GM18498 (cell line): ENCODE measurements around the gene ACER1.
"Not testable (repeated sequence)": the region's sequence is repeated elsewhere in the genome, so short reads cannot be mapped to it uniquely, and the experiment has no call there.

Source experiments
- ATAC-seq: cut with Tn5 transposase; IDR thresholded peaks from one replicate; pipeline ENCODE4 v1.9.1; 2021; ENCODE audit warnings: mild to moderate bottlenecking, moderate library complexity; ENCODE audit not compliant: unreplicated experiment

The ACER1 gene, protein sequence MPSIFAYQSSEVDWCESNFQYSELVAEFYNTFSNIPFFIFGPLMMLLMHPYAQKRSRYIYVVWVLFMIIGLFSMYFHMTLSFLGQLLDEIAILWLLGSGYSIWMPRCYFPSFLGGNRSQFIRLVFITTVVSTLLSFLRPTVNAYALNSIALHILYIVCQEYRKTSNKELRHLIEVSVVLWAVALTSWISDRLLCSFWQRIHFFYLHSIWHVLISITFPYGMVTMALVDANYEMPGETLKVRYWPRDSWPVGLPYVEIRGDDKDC

DNA sequence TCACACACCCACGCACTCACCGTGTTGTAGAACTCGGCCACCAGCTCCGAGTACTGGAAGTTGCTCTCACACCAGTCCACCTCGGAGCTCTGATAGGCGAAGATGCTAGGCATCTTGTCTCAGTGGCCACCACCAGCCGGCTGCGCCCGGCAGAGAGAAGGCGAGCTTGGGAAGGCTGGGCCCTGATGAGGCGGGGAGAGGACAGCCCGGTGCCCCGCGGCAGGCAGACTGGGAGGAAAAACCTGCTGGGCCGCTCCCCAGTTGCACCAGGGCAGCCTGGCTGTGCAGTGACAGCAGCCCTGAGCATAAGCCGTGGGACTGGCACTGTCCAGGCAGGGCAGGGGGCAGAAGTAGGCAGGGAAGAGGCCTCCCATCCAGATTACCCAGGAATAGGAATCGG lies at the start of gene ACER1:
TSS of gene ACER1 (minus strand) at position 174 of the 400 bp plus-strand sequence. CDS start at position 113, 61 bp downstream.
- ATAC-seq, result no peak

DNA sequence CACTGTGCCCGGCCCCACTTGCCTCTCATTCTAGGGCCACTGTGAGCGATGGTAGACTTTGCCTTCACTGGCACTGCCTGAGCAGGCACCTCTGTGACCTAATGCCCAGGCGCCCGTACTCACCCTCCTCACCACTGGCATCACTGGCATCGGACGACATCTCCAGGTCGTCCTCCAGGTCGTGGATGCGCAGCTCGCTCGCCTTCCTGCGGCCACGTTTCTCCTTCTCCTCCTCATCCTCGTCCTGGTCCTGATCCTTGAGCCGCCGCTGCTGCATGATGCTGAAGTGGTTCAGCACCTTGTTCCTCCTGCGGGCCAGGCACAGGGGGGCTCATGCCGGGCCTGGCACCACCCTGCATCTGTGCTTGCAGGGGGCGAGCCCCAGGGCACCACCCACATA lies 49.8 kb upstream of the ACER1 start:
- ATAC-seq, result no peak

DNA sequence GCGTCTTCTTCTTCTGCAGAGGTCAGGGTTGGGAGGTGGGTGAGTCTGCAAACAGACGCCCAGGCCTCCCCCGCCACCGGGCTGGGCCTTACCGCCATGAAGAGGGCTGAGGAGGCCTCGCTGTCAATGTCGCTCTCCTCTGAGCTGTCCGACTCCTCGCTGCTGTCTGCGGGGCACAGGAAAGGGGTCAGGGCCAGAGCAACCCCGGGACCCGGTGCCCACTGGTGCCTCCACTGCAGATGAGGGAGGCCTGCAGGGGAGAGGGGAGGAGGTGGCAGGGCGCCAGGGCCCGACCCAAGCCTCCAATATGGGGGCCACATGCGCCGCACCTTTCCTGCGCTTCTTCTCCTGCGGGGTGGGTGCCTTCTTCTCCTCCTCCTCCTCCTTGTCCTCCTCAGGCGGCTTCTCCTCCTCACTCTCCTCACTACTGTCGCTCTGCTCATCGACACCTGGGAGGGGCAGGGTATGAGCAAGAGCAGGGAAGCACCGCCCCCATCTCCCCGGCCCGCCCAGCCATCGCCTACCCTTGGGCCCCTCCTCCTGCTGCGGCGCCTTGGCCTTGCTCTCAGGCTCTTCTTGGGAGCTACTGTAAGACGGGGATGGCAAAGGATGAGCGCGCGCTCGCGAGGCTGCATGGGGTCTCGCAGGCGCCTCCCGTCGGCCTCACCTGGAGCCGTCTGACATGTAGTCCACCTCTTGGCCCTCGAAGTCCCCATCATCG lies 47.8 kb upstream of the ACER1 start:
- ATAC-seq, result no peak

DNA sequence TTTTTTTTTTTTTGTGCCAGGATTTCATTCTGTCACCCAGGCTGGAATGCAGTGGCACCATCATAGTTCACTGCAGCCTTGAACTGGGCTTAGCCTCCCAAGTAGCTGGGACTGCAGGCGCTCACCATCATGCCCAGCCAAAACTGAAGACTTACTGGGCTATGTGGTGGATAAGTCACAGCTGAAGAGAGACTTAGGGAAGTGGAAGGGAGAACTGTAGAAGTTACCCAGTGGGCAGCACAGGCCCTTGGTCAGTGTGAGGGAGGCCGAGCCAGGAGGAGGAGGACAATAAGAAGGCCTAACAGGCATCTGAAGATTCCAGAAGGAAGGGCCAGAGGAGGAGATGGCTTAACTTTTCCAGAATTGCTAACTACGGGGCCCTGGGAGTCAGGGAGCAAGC lies 46.3 kb upstream of the ACER1 start:
- no peak for ATAC-seq

DNA sequence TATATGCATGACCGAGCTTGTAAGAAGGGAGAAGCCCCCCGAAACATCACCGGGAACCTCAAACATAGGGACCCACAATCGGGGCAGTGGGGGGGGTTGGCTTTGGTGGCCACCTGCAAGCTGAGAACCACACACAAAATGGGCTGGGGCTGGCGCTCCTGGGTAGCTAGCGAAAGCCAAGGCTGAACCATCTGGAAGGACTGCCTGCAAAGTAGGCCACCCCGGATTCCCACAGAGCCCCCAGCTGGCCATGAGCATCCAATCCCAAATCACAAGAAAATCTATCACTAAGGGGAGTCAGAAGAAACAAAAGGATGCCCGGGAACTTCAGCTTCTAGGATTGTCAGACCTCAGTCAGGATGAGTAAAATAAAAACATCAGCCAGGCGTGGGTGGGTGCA lies 45.1 kb upstream of the ACER1 start:
- no peak for ATAC-seq

DNA sequence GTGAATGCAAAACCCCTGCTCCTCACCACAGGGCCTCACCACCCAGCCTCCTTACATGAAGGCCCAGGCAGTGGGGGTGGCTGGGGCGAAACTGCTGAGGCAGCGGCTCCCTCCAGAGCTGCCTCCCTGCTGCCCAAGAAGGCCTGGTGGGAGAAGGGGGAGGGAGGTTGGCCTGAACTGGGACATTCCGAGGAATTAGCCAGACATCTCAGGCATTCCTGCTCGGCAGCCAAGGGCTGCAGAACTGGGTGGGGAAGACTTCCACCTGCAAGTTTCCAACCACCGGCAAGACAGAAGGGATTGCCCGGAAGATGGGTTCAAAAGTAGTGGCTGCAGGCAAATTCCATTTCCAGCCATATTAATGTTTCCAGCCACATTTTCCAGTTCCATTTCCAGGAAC lies 44.6 kb upstream of the ACER1 start:
- no peak for ATAC-seq

DNA sequence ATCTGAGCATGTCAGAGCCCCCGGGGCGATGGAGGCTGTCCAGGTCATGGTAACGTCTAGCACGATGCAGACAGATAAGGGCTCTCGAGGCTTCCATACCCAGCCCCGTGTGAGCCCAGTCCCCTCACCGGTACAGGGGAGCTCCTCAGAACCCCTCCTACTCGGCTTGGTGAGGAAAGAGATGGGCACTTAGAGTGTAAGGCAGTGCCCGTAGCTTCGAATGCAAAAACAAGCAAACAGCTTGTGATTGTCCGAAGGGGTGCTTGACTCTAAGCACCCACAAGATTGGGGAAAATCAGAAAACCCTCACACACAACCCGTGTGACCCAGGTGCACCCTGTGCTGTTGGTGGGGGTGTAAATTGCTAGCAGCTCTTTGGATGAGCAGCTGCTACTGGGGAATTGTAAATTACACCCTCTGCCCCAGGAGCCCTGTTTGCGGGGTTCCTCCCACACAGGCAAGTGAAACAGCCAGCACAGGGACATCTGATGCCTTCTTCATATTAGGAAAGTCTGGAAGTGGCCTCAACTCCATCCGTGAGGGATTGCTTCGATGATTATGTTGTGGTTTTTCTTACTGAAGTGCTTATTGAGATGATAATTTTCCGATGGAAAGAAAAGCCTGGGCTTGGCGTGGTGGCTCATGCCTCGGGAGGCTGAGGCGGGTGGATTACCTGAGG lies 43.2 kb upstream of the ACER1 start:
- ATAC-seq, result no peak

DNA sequence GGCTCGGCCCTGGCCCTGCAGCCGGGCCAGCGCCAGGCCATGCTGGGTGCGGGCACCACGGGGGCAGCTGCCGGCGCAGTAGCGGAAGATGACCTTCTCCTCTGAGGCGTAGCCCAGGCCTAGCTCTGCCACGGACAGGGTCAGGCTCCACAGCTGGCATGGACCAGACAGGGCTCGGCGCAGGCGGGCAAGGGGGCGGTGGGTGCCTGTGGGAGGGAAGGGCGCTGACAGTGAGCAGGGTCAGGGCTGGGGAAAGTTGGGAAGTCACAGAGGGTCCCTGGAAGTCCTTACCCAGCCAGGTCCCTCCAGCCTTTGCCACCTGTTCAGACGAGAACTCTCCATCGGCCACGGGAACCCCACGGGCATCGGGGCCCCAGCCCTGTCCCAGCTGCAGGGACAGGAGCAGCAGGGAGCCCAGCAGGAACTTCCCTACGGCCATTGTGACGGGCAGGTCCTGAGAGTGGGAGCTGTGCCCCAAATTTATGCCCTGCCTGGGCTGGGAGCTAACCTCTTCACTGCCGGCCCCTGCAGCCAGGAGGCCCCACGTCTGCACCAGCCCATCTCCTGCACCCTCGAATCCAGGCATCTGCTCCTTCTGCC lies 42.1 kb upstream of the ACER1 start, which contains the start of gene PSPN:
TSS of gene PSPN (minus strand) at position 523 of the 600 bp plus-strand sequence. CDS start at position 439, 84 bp downstream.
- no peak for ATAC-seq

DNA sequence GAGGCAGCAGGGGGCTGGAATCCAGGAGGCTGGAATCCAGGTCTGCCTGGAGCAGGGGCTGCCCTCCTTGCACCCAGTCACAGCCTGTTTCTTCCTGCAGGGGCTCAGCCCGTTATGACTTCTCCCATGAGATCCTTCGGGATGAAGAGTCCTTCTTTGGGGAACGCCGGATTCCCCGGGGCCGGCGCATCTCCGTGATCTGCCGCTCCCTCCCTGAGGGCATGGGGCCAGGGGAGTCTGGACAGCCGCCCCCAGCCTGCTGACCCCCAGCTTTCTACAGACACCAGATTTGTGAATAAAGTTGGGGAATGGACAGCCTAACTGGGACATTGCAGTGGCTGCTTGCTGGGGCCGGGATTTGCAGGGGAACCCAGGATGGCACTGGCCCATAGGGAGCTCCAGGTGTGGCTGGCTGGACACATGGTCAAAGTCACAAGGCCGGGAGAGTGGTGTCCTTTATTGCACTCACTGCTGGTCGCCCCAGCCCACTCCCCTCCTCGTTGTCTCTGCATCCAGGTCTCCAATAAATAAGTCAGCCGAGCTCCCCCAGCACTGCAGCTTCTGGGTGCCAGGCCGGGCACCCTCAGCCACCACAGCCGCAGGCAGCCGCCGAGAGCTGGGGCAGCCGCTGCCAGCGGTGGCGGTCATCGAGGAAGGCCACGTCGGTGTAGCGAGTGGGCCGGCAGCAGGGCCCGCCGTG lies 41.4 kb upstream of the ACER1 start:
- ATAC-seq, result no peak

DNA sequence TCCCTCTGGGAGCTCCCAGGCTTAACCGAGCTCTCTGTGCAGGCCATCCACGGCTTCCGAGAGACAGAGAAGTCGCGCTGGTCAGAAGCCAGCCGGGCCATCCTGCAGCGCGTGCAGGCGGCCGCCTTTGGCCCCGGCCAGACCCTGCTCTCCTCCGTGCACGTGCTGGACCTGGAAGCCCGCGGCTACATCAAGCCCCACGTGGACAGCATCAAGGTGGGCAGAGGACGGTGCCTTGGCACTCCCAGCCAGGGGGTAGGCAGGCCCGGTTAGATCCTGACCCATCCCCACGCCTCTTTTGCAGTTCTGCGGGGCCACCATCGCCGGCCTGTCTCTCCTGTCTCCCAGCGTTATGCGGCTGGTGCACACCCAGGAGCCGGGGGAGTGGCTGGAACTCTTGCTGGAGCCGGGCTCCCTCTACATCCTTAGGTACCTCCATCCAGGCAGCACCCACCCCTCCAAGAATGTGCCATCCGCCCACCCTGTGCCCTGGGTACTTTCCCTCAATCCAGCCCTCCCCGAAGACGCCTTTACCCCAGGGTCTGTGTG lies 40.8 kb upstream of the ACER1 start:
- ATAC-seq, result no peak

DNA sequence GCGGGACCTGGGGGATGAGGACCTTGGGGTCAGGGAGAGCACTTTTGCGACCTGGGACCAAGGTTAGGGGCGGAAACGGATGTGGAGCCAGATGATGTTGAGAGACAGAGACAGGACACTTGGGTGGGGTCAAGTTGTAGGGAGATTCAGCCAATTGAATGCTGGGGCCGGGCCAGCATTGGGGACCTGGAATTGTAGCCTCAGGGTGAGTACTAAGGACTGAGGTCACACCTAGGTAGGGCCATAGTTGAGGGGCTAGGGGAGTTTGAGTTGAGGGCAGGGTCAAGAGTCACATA lies 40.3 kb upstream of the ACER1 start:
- no peak for ATAC-seq

DNA sequence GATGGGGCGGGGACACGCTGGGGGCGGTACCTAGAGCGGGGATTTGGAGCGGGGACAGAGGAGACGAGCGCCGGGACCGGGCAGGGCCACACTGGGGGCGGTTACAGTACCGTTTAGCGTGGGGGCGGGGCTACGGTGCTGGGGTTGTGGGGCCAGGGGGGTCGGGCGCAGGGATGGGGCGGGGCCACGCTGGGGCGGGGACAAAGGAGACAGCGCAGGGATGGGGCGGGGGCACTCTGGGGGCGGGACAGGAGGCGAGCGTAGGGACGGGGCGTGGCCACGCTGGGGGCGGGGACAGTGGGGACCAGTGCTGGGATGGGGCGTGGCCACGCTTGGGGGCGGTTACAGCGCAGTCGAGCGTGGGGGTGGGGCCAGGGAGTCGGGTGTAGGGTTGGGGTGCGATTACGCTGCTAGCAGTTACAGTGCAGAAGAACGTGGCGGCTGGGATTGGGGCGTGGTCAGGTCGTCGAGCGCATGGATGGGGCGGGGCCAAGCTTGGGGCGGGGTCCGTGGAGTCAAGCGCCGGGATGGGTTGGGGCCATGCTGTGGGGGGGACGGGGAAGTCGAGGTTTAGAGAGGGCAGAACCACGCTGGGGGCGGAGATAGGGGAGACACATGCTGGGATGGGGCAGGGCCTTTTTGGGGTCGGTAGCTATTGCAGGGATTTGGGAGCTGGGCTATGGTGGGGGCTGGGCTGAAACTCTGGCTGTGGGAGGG lies 39.8 kb upstream of the ACER1 start:
- peak; percentile 56 for ATAC-seq

DNA sequence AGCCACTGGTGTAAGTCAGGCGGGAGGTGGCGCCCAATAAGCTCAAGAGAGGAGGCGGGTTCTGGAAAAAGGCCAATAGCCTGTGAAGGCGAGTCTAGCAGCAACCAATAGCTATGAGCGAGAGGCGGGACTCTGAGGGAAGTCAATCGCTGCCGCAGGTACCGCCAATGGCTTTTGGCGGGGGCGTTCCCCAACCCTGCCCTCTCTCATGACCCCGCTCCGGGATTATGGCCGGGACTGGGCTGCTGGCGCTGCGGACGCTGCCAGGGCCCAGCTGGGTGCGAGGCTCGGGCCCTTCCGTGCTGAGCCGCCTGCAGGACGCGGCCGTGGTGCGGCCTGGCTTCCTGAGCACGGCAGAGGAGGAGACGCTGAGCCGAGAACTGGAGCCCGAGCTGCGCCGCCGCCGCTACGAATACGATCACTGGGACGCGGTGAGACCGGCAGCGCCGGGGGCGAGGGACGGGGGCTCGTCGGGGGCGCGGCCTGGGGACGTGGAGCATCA lies 39.2 kb upstream of the ACER1 start, which contains the start of gene ALKBH7:
TSS of gene ALKBH7 (plus strand) at position 201 of the 502 bp plus-strand sequence. CDS start at position 228, 27 bp downstream.
- peak; percentile 81 for ATAC-seq

DNA sequence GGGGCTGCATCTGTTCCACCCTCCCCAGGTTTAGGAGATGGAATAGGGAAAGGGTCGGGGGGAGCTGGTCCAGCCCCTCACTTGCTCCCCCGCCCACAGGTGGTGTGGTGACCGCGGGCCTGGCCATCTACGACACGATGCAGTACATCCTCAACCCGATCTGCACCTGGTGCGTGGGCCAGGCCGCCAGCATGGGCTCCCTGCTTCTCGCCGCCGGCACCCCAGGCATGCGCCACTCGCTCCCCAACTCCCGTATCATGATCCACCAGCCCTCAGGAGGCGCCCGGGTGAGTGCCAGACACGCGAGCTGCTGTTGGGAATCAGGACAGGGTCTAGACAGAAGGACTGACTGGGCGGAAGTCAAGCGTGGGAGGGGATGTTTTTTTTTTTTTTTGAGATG lies 30.9 kb upstream of the ACER1 start:
- no peak for ATAC-seq

DNA sequence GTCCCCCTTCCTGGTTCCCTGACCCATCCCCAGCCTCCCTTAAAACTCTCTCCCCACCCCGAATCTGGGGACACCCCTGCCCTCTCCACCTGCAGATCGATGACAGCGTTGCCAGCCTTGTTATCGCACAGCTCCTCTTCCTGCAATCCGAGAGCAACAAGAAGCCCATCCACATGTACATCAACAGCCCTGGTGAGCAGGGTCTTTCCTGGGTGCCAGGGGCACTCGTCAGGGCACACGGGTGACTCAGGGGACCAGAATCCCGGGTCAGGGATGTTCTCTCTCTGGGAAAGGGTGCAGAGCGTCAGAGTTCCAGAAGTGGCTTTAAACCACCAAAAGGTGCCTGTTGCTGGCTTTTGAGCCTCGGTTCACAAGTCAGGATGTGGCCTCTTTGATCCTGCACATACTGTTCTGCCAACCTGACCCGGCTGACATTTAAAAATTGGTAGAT lies 29.0 kb upstream of the ACER1 start:
- ATAC-seq, result no peak

DNA sequence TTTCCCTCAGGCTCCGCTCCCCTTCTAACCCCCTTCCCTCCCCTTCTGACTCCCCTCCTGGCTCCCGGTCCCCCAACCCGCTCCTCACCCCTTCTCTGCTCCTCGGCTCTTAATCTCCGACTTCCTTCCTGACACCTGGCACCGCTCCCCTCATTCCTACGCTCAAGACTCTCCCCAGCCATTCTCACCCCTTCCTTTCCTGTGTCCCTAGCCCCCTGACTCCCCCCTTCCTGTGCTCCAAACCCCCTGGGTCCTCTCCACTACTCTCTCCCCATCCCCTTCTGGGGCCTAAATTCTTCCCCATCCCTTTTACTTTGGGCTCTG lies 28.6 kb upstream of the ACER1 start:
- no peak for ATAC-seq

DNA sequence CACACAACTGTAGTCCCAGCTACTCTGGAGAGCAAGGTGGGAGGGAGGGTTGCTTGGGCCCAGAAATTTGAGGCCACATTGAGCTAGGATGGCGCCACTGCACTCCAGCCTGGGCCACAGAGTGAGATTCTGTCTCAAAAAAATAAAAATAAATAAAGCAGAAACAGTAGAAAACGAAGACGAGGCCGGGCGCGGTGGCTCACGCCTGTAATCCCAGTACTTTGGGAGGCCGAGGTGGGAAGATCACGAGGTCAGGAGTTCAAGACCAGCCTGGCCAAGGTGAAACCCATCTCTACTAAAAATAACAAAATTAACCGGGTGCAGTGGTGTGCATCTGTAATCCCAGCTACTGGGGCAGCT lies 27.4 kb upstream of the ACER1 start:
- not testable (repeated sequence) for ATAC-seq

DNA sequence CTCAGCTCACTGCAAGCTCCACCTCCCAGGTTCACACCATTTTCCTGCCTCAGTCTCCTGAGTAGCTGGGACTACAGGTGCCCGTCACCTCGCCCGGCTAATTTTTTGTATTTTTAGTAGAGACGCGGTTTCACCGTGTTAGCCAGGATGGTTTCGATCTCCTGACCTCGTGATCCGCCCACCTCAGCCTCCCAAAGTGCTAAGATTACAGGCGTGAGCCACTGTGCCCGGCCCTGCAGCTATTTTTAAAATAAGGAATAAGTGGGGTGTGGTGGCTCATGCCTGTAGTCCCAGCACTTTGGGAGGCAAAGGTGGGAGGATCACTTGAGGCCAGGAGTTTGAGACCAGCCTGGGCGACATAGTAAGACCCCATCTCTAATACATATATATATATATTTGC lies 27.0 kb upstream of the ACER1 start:
- ATAC-seq, result not testable (repeated sequence)

DNA sequence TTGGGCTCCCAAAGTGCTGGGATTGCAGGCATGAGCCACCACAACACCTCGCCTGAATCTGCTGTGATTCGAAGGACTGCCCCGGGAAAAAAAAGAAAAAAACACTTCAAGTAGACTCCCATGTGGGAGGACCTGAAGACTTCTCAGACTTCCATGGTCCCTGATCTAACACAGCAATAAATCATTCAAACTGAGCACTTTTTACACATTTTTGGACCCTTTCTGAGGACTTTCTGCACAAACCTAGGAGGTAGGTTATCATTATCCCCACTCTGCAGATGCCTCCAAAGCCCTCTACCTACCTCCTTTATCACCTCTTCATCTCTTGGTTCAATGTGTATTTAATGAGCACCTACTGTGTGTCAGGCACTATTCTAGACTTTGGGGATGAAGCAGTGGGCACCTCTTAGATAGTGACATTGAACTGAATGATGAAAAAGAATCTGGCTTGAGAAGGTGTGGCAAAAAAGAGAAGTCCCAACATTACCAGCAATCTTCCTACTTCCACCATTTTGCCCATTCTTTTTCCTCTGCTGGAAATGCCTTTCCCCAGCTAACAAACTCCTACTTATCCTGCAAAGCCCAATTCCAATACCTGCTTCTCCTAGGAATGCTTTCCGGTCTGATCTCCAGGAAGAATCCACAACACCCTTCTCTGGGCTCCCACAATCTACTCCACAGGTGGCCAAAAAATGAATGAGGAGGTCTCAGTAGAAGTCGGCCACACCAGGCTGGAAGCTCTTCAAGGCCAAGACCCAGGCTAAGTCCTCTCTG lies 26.3 kb upstream of the ACER1 start:
- no peak for ATAC-seq
